ENCODE measurements around the gene DNAJA2.

Gene DNAJA2

DNA sequence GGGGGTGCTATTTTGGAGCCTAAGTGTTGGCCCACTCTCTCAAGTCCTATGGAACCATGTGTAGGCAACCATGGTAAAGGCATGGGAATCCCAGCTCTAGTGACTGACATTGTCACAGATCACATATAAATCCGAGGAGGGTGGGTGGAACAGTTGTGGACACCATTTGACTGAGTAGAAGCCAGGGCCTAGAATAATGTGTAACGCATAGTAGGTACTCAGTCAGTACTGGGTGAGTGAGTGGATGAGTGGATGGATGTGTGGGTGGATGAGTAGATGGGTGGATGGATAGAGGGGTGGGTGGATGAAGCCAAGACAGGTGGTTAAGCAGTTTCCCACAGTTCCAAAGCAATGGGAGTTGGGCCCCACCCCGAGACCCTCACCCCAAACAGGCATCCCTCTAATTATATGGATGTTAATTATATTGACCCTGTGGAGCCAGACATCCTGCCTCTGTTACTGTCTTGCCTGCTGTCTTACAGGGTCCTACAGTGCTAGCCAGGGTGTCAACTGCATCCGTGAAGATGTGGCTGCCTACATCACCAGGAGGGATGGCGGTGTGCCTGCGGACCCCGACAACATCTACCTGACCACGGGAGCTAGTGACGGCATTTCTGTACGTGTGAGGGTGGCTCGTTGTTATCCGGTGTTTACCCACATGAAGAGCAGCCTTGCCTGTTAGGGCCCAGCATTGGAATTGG lies 67.0 kb downstream of the DNAJA2 start:
- TF ChIP-seq, protein P1, sequence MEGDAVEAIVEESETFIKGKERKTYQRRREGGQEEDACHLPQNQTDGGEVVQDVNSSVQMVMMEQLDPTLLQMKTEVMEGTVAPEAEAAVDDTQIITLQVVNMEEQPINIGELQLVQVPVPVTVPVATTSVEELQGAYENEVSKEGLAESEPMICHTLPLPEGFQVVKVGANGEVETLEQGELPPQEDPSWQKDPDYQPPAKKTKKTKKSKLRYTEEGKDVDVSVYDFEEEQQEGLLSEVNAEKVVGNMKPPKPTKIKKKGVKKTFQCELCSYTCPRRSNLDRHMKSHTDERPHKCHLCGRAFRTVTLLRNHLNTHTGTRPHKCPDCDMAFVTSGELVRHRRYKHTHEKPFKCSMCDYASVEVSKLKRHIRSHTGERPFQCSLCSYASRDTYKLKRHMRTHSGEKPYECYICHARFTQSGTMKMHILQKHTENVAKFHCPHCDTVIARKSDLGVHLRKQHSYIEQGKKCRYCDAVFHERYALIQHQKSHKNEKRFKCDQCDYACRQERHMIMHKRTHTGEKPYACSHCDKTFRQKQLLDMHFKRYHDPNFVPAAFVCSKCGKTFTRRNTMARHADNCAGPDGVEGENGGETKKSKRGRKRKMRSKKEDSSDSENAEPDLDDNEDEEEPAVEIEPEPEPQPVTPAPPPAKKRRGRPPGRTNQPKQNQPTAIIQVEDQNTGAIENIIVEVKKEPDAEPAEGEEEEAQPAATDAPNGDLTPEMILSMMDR (IDR thresholded peaks at IDR 0.05; ENCODE audit: low read depth, low read length) = no peak
- Histone ChIP-seq H3K4me1 (0 out of 2 replicates have a peak, but pooled peaks cover 3% of the 10 kb centered on the region), H3K27me3 (no peaks in the 10 kb centered on the region), H3K9me3 (no peaks in the 10 kb centered on the region), H3K4me3 (ENCODE audit: low read depth, low read length) (no peak overlapping the region), H3K36me3 (peaks cover 17% of the 10 kb centered on the region; the same call in 1 of the 2 replicates)
- no peak for DNase-seq

Measured in BE2C (cell line).